NK-92 treated with Interleukin-12 subunit alpha and Interleukin-12 subunit beta, amount 100 ng/mL, for 24 hours (cell line): ENCODE measurements around the gene ESX1.
"Not testable (repeated sequence)": the region's sequence is repeated elsewhere in the genome, so short reads cannot be mapped to it uniquely, and the experiment has no call there.

Experiments
- DNase-seq: peaks from one replicate; lab custom pipeline; 2025; lab: John Stamatoyannopoulos, UW

Gene ESX1

GRCh38 chrX:104254442-104255115 lies at the start of gene ESX1:
Gene ESX1 (minus strand): TSS chrX:104254933. CDS start chrX:104254849, 84 bp downstream.
- no peak for DNase-seq

- DNase-seq: no peak
These were observed 40.9 kb upstream of the ESX1 start for GRCh38 chrX:104295636-104296035.

GRCh38 chrX:104288961-104289360 lies 34.2 kb upstream of the ESX1 start:
- DNase-seq: no peak

GRCh38 chrX:104288269-104288668 lies 33.5 kb upstream of the ESX1 start:
- no peak for DNase-seq

- no peak for DNase-seq
These were observed 30.5 kb upstream of the ESX1 start for GRCh38 chrX:104285201-104285600.

- DNase-seq: no peak
These were observed 29.8 kb upstream of the ESX1 start for GRCh38 chrX:104284507-104284906.

GRCh38 chrX:104282166-104282725 lies 27.5 kb upstream of the ESX1 start:
- DNase-seq: no peak

GRCh38 chrX:104281564-104281963 lies 26.8 kb upstream of the ESX1 start:
- no peak for DNase-seq

- DNase-seq: no peak
These were observed 25.9 kb upstream of the ESX1 start for GRCh38 chrX:104280609-104281008.

- no peak for DNase-seq
These were observed 16.3 kb upstream of the ESX1 start for GRCh38 chrX:104270916-104271512.

GRCh38 chrX:104270212-104270611 lies 15.5 kb upstream of the ESX1 start:
- no peak for DNase-seq

GRCh38 chrX:104255465-104255864 lies 732 bp upstream of the ESX1 start:
- no peak for DNase-seq

- DNase-seq: no peak
These were observed 929 bp downstream of the ESX1 start for GRCh38 chrX:104253567-104254441.

- DNase-seq: no peak
These were observed 4.3 kb downstream of the ESX1 start for GRCh38 chrX:104250470-104250869.

GRCh38 chrX:104230060-104230459 lies 24.7 kb downstream of the ESX1 start:
- not testable (repeated sequence) for DNase-seq

- no peak for DNase-seq
These were observed 43.5 kb downstream of the ESX1 start for GRCh38 chrX:104211187-104211586.

GRCh38 chrX:104205548-104205947 lies 49.2 kb downstream of the ESX1 start:
- DNase-seq: no peak
